Epithelial cell of prostate (primary cell): ENCODE data around the gene CABP1.
"Not testable (repeated sequence)": the region's sequence is repeated elsewhere in the genome, so short reads cannot be mapped to it uniquely, and the experiment has no call there.

Experiments
- DNase-seq: peaks from one replicate; pipeline ENCODE4 v3.0.0-alpha.2; 2011; ENCODE audit warnings: low read depth, low spot score
- H3K27ac ChIP-seq: fragments of 450-650 bp; 2 replicates; pipeline ENCODE4 v1.5.1; 2017; ENCODE audit warnings: mild to moderate bottlenecking

Gene CABP1

GRCh38 chr12:120663741-120664140 is 23.3 kb downstream of the CABP1 start:
- no peak overlapping the region for H3K27ac ChIP-seq
- DNase-seq, result no peak

- no peak overlapping the region for H3K27ac ChIP-seq
- DNase-seq, result no peak
Measured at GRCh38 chr12:120666571-120667390, 26.4 kb downstream of the CABP1 start.

GRCh38 chr12:120668091-120668867 is 27.9 kb downstream of the CABP1 start:
- H3K27ac ChIP-seq, result no peak overlapping the region
- no peak for DNase-seq

GRCh38 chr12:120668868-120669840 is 28.7 kb downstream of the CABP1 start:
- no peak for DNase-seq
- no peak overlapping the region for H3K27ac ChIP-seq

- not testable (repeated sequence) for H3K27ac ChIP-seq, DNase-seq
Measured at GRCh38 chr12:120670237-120670636, 29.8 kb downstream of the CABP1 start.

- H3K27ac ChIP-seq, result no peak overlapping the region
- no peak for DNase-seq
Measured at GRCh38 chr12:120670667-120671066, 30.2 kb downstream of the CABP1 start.

- no peak for DNase-seq
- no peak overlapping the region for H3K27ac ChIP-seq
Measured at GRCh38 chr12:120674097-120674636, 33.7 kb downstream of the CABP1 start.

GRCh38 chr12:120677765-120678473 is 37.5 kb downstream of the CABP1 start:
- no peak for DNase-seq
- peak overlapping the region; percentile 23 for H3K27ac ChIP-seq

- no peak for DNase-seq
- H3K27ac ChIP-seq, result peak overlapping the region; percentile 23
Measured at GRCh38 chr12:120678572-120678971, 38.1 kb downstream of the CABP1 start.

GRCh38 chr12:120680165-120680738 is 39.8 kb downstream of the CABP1 start:
- DNase-seq, result no peak
- H3K27ac ChIP-seq, result no peak overlapping the region

GRCh38 chr12:120684523-120684932 is 44.1 kb downstream of the CABP1 start:
- DNase-seq, result peak; percentile 46
- no peak overlapping the region for H3K27ac ChIP-seq

- peak overlapping the region; percentile 85 for H3K27ac ChIP-seq
- no peak for DNase-seq
Measured at GRCh38 chr12:120685522-120685921, 45.1 kb downstream of the CABP1 start.

GRCh38 chr12:120686151-120686689 is 45.8 kb downstream of the CABP1 start:
- H3K27ac ChIP-seq, result peak overlapping the region; percentile 85
- DNase-seq, result peak; percentile 89

GRCh38 chr12:120686690-120687577 is 46.5 kb downstream of the CABP1 start, which contains the start of gene MLEC:
Gene MLEC, plus strand, starts transcription at chr12:120687149. Its CDS starts 148 bp downstream, at chr12:120687297.
- peak; percentile 83 for DNase-seq
- H3K27ac ChIP-seq, result peak within 1 kb of the TSS; percentile 85

- DNase-seq, result no peak
- peak overlapping the region; percentile 85 for H3K27ac ChIP-seq
Measured at GRCh38 chr12:120687578-120688289, 47.3 kb downstream of the CABP1 start.

- DNase-seq, result no peak
Measured at GRCh38 chr12:120688527-120689071, 48.2 kb downstream of the CABP1 start.

More at GRCh38 chr12:120688527-120689071, 48.2 kb downstream of the CABP1 start:
- no peak overlapping the region for H3K27ac ChIP-seq
